Amniotic stem cell (primary cell): ENCODE data around the gene HOXC9.

Experiments used
- DNase-seq: peaks from one replicate; lab custom pipeline; 2025; lab: John Stamatoyannopoulos, UW

HOXC9 gene

DNA sequence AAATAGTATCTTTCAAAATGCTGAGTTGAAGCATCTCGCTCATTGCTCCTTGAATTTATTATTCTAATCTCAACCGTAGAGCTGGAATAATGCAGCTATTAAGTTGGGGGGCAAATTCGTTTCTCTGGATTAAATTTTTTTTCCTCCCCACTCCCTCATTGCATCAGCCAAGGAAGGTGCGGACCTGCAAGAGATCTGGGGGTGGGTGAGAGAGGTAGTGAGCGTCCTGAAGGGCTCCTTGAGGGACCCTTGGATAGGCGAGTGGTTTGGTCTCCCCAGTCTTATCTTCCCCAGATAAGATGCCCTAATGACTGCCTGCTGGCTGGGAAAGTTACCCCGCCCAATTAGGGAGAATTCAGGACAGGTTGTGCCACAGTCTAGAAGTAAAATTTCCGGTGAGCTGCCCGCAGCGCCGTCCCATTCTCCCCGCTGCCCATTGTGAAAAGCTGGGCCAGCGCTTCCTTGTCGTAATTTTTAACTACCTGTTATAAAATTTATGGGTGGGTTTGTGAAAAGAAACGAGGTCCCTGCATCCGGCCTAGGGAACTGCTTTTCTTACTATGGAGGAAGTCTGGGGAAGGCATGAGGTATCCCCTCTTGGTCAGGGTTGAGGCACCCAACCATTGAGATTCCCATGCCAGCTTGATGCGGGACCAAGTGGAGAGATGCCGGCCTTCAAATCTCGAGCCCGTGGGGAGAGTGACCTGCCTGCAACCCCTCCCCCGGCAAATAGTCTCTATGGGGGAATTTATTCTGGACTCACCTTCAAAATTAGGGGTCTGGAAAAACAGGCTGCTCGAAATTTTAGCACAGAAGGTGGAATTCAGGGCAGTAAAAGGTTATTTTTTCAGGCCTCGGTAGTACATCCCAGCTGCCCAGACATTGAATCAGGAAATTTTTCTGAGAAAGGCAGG is 15.3 kb downstream of the HOXC9 start:
- no peak for DNase-seq

DNA sequence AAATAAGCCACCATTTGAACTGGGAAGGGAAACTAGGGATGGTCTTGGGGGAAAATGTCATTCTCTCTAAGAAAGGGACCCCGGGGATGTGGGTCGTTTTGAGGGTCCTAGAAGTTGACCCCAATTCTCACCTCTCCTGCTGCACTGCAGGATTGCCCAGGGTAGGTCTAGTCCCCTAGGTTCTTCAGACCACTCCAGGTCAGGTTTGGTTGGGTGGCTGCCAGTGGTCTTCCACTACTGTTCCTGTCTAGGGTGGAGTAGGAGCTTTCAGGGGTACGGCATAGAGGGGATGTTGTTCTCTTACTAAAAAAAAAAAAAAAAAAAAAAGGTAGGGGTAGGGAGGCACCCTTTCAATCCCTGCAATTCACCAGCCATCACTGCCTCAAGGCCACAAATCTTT is 16.1 kb downstream of the HOXC9 start:
- DNase-seq, result no peak

DNA sequence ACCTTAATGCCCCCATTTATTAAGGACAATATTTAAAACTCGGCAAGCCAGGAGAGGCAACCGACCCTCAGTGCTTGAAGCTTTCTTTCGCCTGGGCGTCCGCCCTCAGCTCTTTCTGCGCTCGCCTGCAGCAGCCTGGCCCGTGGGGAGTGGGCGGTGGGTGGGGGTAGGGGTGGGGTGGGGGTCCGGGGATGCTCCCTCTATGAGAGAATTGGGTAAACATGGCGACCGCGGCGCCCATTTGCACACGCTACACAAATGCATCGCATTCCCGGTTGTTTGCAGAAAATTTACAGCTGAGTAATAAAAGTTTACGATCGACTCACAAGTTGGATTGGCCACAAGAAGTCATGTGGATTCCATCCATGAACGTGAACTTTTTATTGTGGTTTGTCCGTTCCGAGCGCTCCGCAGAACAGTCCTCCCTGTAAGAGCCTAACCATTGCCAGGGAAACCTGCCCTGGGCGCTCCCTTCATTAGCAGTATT is 16.6 kb downstream of the HOXC9 start:
- no peak for DNase-seq

DNA sequence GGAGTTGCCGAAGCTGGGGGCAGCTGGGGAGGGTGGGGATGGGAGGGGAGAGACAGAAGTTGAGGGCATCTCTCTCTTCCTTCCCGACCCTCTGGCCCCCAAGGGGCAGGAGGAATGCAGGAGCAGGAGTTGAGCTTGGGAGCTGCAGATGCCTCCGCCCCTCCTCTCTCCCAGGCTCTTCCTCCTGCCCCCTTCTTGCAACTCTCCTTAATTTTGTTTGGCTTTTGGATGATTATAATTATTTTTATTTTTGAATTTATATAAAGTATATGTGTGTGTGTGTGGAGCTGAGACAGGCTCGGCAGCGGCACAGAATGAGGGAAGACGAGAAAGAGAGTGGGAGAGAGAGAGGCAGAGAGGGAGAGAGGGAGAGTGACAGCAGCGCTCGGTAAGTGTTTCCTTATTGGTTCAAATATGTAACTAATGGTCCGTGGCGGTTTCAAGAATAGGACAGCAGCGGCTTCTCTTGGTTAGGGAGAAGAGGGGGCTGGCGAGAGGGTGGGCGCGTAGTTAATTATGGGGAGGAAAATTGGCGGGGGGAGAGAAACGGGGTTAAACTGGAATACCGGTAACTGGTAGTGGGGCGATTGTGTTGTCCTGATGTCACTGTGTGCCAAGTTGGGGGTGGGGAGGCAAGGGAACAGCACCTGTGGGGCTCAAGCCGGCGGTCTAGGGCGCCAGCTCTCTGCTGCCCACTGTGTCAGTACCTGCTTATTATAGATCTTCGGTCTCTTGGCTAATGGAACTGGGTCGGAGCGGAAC is 17.2 kb downstream of the HOXC9 start:
- DNase-seq, result no peak

DNA sequence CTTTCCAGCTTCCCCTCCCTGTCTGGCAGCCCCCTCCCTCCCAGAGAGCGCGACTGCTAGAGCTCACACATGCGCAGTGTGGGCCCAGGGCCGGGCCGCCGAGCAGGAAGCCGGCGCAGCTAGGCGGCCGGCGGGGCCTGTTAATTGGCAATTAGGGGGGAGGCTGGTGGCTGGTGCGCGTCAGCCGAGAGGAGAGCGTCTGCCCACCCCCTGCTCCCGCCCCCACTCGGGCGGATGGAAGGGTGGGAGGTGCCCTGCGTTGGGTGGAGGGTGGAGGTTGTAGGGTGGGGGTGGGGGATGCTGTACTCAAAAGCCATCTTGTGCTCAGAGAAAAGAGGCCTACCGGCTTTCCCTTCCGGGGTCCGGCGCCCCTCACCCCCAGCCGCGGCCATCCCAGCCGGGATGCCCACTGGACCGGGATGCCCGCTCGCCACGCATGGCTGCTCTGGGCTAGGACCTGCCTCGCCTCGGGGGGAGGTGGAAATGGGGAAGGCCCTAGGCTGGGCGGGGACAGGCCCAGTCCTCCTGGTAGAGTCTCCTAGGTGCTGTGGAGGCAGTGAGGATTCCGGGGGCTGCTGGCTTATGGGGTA is 18.0 kb downstream of the HOXC9 start:
- DNase-seq, result no peak

DNA sequence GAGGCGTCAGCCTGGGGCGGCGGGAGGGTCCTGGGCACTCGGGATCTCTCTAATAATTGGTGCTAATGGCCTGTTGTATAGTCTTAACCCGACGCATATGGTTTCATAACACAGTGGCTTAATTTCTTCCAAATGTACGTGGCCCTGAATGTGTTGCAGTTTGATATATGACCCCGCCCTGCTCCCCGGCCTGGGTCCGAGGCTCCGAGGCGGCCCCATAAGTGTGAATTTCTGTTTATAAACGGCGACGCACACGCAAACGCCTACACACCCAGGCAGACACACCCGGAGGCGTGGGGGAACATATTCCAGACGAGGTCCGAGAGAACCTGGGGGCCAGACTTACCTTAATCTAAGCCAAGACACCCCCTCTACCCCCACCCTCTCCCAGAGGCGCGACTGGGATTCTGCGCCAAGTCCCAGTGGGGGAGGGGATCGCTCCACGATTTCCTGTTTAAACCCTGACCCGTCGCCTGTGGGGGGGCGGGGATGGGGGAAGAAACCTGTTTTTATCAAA is 18.6 kb downstream of the HOXC9 start:
- no peak for DNase-seq

DNA sequence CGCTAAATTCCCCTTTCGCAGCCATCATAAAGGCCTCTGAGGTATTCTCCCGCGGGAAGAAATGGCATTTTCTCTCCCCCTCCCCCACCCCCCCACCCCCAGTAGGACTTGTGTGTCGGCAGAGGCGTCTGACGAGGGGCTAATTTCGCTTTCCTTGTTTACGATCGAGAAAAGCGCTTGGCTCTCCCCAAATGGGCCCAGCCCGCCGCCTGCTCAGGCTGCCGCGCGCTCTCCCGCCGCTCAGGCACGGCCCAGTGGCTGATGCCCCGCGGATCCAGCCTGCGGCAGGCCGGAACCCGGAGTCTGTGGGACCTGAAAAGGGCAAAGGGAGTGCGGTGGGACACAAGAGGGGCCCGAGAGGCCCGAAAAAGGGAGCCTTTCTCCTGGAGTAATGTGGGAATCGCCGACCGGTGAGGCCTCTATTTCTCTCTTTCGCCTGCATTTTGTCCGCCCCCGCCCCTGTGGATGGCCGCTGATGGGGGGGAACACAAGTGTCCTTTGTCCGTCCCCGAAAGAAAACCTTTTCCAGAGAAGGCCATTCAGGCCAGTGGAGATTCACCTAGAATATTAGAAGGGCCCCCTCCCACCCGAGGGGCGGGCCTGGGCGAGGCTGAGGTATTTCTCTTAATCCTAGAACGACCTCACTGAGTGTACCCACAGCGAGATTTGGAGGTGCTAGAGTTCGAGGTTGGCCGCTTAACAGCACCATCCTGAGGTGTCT is 19.3 kb downstream of the HOXC9 start:
- DNase-seq, result no peak

DNA sequence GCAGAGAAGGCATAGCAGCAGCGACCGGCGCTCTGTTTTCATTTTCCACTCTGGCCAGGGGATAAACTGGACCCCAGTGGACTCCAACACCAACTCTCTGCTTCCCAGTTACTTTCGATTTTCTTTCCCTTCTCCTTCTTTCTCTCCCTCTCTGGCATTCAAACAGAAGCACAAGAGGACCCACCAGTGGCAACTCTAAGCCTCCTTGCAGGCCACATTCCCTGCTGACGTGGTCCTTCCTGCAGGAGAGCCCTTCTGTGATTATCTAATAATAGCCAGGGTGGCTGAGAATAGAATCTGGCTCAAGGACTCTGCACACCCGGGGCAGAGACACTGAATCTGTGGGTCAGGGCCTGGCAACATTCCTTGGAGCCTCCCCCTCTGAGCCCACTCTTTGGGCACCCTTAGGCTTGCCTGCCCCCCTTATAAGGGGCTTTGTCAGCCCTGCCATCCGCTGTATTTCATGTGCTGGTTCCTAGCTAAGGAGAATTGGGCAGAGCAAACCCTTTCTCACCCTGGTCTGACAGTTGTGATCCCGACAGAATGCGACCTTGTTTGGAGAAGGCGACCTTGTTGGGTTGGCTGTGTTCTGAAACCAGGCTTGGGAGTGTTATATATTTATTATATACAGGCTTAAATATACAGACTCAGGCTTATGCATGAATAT is 20.1 kb downstream of the HOXC9 start:
- no peak for DNase-seq

DNA sequence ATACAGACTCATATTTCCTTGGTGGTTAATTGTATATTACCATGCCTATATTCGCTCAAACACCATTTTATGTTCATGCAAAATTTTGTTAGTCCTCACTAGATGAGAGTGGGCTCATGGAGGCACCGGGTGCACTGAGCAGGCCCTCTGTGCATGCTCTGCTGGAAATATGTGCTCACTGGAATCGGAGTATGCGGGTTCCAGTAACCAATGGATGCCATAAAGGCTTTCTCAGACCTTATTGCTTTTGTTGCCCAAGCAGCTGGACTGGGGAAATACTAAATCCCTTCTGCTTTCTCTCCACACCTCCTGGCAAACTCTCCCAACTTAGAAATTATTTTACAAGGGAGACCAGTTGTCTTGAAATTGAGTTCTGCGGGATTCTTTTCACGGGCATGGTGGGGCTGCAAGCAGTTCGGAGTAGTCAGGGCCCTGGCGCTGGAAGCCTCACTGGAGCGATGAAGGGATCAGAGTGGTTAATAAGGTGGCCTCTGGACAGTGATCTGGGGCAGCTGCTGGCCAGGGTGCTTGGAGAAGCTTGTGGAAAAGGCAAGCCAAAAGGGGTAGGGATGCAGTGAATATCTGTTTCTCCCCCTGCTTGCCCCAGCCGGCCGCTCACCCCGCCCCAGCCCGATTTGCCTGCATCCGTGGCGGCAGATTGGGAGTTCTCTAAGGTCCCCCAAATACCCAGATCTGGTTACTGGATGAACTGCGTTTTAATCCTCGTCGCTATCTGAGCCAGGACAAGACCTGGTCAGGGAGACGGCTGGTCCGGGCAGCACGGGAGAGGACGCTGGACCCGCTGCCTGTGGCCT is 20.8 kb downstream of the HOXC9 start:
- no peak for DNase-seq

DNA sequence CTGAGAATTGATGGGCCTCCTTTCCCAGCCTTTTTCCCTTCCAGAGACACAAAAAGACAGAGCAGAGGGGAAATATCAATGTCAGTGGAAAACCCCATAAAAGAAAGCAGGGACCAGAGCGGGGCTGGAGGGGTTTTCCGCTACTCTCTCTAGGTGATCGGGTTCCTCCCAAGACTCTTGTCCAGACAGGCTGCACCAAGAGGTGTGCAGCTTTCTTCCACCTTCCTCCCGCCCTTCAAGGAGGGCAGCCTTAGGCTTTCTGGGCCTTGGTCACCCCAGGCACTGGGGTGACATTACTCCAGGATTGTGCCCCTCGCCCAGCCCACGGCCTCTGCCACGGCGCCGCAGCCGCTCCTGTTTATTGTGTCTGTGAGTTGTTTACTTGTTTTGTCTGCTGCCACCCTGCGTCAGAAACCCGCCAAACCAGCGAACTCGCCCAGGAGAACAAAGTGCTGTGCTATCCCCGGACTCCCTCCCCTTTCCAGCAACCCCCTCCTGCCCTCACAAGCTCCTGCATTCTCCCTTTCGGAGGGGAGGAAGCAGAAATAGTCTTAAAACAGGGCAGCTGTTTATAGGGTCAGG is 21.6 kb downstream of the HOXC9 start:
- no peak for DNase-seq

DNA sequence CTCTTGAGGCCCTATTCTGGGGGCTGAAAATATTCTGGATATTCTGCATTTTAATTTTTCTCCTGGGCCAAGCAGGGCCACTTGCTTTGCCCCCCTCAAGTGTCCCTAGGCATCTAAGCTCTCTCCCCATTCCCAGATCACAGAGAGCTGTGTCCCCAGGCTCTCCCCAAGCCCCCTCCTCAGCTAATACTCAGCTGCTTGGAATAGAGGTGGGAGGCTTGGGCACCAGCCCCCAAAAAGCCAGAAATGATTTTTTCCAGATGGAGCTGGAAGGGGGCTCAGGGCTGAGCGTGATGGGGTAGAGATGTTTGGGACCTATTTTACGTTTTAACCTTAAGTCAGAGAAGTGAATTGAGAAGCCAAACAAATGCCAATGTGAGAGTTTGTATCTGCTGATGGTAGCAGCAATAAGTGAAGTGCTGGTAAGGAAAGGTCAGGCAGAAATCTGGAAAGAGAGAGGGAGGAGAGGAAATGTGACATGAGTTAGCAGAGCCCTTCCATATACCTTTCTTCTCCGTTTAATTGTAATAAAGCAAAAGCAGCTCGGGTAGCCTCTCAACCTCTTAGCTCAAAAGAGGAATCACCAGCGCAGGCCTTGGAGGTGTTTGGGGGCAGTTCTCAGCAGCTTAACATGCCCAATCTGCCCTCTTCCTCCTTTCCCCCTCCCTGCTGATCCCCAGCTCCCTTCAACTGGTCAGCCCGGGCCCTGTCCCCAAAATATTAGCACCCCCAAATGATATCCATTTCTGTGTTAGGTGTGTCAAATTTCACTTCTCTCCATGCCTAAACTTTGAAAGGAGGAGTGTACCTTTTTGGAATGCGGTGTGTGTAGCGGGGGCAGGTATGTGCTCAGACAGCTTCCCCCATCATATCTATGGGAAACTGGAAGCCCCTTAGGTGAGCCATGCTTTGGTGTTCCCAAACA is 23.3 kb downstream of the HOXC9 start:
- no peak for DNase-seq

DNA sequence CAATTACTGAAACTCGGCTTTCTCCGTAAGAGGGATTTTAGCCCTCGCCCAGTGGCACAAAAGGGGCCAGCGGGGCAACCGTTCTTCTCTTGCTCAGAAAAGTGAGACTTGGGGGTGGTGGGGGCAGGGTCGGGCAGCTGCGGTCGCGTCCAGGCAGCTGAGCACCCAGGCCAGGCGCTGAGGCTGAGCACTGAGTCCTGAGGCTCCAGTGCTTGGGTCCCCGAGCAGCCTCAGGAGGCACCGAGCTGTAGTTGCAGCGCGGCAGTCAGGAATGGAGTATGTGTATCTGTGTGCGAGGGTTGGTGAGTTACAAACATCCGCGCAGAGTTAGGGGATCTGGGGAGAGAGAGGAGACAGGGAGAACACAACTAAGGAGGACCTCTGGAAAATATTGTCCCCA is 24.2 kb downstream of the HOXC9 start:
- DNase-seq, result no peak

DNA sequence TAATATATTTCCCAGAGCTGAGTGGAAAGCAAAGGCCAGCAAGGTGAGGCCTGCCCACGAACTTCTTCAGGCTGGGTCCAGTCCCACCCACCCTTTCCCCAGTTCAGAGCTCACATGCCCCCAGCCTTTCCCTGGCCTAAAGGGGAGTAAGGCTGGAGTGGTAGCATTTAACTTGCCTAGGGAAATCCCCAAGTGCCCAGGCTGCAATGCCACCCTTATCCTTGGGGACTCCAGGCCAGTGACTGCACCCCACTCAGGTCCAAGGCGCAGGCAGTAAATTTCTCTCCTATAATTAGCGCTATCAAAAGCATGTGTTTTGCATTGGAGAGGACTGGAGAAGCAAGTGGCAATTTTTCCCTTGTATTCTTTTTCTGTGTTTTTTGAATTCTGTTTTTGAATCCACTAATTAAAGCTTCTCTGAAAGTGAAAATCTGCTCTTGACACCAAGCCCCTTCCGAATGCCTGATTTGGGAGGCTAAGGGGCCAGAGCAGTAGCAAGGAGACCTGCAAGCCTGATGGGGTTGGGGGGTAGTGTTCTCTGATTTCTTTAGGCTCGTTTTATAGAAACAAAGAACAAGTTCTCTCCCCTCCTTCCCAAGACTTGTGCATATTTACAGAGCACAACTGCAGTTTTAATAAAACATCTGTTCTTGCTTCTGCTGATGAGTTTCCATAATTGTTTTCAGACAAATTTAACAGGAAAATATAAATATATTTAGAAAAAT is 24.8 kb downstream of the HOXC9 start:
- no peak for DNase-seq

DNA sequence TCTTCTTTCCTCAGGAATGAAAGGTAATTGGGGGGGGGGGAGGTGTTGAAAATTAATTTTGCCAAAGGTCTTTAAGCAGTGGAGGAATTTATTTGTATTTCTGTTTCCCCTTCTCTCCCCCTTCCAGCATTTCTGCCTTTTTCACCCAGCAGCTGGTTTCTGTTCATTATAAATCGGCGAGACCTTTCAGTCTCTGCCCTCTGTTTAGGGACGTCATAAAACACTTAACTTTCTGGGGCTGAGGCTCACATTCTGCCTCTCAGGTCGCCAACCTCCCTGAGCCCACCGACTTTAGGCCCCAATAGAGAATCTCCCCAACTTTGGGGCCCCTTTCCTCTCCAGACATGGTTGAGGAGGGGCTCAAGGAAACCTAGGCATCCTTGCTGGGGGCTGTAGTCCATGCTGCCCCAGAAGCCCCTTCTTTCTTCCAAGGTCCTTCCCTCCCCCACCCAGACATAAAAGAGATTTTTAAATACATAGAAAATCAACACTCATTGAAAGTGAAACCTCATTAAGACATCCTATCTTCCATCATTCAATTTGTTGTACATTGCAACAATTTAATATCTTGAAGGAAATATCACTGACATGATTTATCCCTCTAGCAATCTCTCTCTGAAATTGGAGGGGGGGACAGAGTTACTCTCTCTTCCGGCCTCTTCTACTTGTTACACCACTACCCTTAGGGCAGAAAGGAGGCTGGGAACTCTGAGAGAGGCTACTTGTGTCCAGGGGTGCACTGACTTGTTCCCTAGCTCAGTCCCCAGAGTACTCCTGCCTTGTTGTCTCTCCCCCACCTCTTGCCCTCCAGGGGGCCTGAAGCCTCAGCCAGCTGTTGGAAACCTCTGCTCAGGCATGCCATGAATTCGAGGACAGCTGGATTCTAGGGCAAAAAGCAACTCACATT is 25.8 kb downstream of the HOXC9 start:
- no peak for DNase-seq

DNA sequence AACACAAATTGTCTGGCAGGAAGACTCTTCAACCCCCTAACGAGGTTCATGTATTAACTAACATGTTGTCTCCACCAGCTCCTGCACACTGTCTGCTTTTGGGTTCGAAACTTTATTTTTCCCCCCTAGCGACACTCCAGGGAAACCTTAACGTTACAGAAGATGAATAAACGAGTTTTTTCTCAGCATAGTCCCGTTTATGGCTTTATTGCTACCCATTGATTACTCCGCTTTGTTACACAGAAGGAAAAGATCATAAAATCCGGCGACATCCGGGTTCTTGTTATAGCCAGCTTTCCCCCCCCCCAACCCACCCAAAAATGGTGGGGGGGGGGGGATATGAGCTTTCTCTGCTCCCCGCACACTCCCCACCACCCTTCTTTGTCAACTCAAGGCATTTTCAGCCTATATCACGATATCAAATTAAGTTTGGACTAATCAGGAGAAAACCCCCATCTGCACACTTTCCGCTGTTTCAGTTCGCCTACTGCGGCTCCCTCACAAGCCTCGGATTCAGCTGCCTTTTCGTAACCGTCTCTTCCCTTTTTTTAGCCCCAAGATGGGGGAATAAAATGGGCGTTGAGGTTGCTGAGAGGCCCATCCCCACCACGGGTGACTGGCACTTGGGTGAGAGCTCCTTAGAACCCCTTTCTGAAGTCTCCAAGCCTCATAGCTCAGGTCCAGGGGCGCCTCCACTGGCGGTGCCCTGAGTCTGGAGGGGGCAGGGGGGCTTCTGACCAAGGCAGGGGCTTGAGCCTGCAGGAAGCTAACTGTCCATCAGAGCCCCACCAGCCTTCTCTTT is 26.9 kb downstream of the HOXC9 start:
- DNase-seq, result no peak

DNA sequence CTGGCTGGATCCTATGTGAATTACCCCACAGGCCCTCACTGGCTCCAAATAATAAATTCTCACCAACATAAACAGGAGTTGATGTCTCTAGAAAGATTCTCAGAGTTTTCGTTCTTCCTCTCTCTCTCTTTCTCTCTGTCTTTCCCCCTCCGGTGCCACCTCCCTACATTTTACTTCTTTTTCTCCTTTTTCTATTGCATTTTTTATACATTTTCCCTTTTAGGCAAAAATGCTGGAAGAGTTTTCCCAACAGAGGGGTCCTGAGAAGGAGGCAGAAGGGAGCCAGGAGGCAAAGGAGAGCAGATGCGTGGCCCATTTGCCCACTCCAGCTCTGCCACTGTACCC is 27.5 kb downstream of the HOXC9 start:
- DNase-seq, result no peak
